Glutamatergic neuron (in vitro differentiated cells): ENCODE results near the gene PLK1. TPM values are rescaled to one million over a fixed set of nuclear protein-coding genes. Genes with fewer than 3 reads are reported as not detected.

Experiments
- DNase-seq: peaks from one replicate; pipeline ENCODE4 v3.0.0; 2022
- H3K27ac Mint-ChIP-seq: one replicate; pipeline ENCODE4 v1.8.0; 2020; ENCODE audit warnings: mild to moderate bottlenecking, mixed read lengths, inconsistent platforms; ENCODE audit not compliant: unreplicated experiment
- H3K27me3 Mint-ChIP-seq: one replicate; pipeline ENCODE4 v1.8.0; 2020; ENCODE audit warnings: mild to moderate bottlenecking, moderate library complexity, mixed read lengths, inconsistent platforms; ENCODE audit not compliant: unreplicated experiment
- H3K36me3 Mint-ChIP-seq: one replicate; pipeline ENCODE4 v1.8.0; 2020; ENCODE audit warnings: mild to moderate bottlenecking, mixed read lengths, inconsistent platforms; ENCODE audit not compliant: unreplicated experiment
- H3K4me1 Mint-ChIP-seq: one replicate; pipeline ENCODE4 v1.8.0; 2020; ENCODE audit warnings: mild to moderate bottlenecking, low read depth, mixed read lengths, inconsistent platforms; ENCODE audit not compliant: unreplicated experiment
- H3K4me3 Mint-ChIP-seq: one replicate; pipeline ENCODE4 v1.8.0; 2020; ENCODE audit warnings: mild to moderate bottlenecking, mixed read lengths, inconsistent platforms; ENCODE audit not compliant: unreplicated experiment
- H3K9me3 Mint-ChIP-seq: one replicate; pipeline ENCODE4 v1.8.0; 2020; ENCODE audit warnings: mild to moderate bottlenecking, moderate library complexity, mixed read lengths, inconsistent platforms; ENCODE audit not compliant: unreplicated experiment
- total RNA-seq: library from RNA; stranded (reverse); fragmentation: NEBNext Ultra II Directional; extraction: Animal tissue kit (Norgen Biotek cat#: 25700); gene quantifications from one replicate; pipeline ENCODE4 v1.2.1, GENCODE V29; 2021; ENCODE audit not compliant: unreplicated experiment
- TF ChIP-seq, protein P1 (sequence below): fragments of 200-600 bp; sonication (generic); IDR thresholded peaks from one replicate; pipeline ENCODE4 v1.5.0; 2021; ENCODE audit not compliant: partially characterized antibody, unreplicated experiment

Gene PLK1
- total RNA-seq, 1 donor from 2014 or later: 16.9 TPM

DNA sequence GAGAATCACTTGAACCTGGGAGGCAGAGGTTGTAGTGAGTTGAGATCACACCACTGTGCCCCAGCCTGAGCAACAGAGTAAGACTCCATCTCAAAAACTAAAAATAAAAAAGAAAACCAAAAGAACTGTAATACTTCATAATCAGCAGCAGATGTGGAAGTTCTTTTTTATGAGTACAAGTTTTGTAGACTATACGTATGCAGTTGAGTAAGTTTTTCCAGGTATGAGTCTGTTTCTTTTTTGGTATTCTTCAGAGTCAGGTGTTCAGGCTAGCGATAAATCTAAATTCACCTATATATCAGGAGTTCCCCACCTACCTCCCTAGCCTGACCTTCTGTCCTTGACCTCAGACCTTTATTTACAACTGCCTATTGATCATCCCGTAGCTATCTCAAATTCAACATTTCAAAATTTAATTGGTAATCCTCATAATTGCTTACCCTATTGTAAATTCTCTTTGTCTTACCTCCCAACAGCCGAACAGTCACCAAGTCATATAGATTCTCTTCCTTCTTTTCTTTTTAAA is 26.7 kb upstream of the PLK1 start:
- Mint-ChIP-seq H3K36me3 (no peaks in the 10 kb centered on the region), H3K9me3 (peaks cover 2% of the 10 kb centered on the region), H3K27me3 (no peaks in the 10 kb centered on the region), H3K4me3 (no peak overlapping the region), H3K4me1 (no peaks in the 10 kb centered on the region), H3K27ac (no peak overlapping the region)
- TF ChIP-seq, protein P1, sequence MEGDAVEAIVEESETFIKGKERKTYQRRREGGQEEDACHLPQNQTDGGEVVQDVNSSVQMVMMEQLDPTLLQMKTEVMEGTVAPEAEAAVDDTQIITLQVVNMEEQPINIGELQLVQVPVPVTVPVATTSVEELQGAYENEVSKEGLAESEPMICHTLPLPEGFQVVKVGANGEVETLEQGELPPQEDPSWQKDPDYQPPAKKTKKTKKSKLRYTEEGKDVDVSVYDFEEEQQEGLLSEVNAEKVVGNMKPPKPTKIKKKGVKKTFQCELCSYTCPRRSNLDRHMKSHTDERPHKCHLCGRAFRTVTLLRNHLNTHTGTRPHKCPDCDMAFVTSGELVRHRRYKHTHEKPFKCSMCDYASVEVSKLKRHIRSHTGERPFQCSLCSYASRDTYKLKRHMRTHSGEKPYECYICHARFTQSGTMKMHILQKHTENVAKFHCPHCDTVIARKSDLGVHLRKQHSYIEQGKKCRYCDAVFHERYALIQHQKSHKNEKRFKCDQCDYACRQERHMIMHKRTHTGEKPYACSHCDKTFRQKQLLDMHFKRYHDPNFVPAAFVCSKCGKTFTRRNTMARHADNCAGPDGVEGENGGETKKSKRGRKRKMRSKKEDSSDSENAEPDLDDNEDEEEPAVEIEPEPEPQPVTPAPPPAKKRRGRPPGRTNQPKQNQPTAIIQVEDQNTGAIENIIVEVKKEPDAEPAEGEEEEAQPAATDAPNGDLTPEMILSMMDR: no peak
- DNase-seq: no peak

DNA sequence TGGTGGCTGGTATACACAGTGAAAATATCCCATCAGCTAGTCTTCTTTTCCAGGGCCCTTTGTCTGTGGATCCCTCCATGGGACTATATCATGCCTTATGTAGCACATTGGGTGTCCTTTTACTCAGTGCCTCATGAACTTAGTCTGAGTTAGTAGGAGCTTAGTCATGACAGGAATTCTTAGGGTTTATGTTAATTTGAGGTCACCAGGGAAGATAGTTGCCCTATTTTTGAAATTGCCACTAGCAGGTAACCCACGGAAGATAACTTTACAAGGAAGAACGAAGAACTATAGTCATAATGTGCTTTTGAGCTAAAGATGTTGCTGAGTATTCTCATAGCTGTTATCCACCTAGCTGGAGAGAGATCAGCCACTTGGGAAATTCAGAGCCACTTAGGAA is 14.8 kb upstream of the PLK1 start:
- Mint-ChIP-seq H3K36me3 (no peaks in the 10 kb centered on the region), H3K27ac (no peak overlapping the region), H3K9me3 (no peaks in the 10 kb centered on the region), H3K27me3 (no peaks in the 10 kb centered on the region), H3K4me1 (no peaks in the 10 kb centered on the region), H3K4me3 (no peak overlapping the region)
- DNase-seq: no peak
- TF ChIP-seq, protein P1: no peak

DNA sequence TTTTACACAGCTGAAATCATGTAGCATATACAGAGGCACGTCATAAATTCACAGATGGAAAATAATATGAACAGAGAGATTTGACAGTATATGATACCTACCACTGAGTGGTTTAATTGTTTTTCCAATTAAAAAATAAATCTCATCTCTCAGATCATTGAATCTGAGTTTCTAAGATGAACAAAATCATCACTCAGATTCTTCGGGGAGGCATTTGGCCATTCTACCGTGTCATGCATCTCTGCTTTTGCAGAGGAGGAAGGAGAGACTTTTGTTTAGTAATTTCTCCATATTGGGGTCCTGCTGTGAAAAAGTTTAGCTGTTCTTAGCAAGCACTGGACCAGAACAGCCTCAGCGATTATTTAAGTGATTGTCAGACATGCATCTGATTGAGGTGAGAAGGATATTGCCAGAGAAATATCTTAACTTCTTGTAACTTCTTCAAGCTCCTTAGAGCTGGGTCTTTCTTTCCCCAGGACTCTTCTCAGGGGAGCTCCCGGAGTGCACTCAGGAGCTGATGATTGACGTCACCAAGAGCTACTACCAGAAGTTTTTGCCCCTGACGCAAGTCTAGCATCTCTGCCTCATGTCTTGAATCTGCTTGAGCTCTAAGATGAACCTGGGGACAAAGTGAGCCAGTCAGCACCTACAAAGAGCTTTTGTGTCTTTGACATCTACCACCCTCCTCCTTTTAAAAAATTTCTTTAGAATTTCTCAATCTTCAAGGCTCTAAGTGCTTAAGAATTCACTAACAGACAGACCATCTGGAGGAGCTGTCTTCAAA is 11.9 kb upstream of the PLK1 start:
- no peak for DNase-seq
- TF ChIP-seq, protein P1: no peak
- Mint-ChIP-seq H3K4me3 (no peak overlapping the region), H3K27me3 (no peaks in the 10 kb centered on the region), H3K27ac (no peak overlapping the region), H3K4me1 (no peaks in the 10 kb centered on the region), H3K36me3 (no peaks in the 10 kb centered on the region), H3K9me3 (no peaks in the 10 kb centered on the region)

DNA sequence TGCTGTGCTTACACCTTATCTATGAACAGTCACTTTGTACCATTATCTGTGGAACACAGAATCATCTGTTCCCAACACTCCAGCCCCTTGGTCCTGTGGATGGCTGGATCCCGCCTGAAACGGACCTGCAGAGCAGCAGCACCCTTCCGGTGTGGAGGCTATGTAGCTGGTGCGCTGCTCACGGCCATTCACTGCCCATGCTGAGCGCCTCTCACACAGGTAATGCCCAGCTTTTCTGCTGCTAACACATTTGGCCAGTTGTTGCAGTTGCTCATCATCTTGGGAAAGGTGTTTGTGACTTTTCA is 11.4 kb upstream of the PLK1 start:
- no peaks in the 10 kb centered on the region for H3K36me3 Mint-ChIP-seq
- TF ChIP-seq, protein P1: no peak
- no peaks in the 10 kb centered on the region for H3K9me3 Mint-ChIP-seq
- H3K27me3 Mint-ChIP-seq: no peaks in the 10 kb centered on the region
- no peak overlapping the region for H3K4me3 Mint-ChIP-seq
- DNase-seq: no peak
- H3K4me1 Mint-ChIP-seq: no peaks in the 10 kb centered on the region
- H3K27ac Mint-ChIP-seq: no peak overlapping the region

DNA sequence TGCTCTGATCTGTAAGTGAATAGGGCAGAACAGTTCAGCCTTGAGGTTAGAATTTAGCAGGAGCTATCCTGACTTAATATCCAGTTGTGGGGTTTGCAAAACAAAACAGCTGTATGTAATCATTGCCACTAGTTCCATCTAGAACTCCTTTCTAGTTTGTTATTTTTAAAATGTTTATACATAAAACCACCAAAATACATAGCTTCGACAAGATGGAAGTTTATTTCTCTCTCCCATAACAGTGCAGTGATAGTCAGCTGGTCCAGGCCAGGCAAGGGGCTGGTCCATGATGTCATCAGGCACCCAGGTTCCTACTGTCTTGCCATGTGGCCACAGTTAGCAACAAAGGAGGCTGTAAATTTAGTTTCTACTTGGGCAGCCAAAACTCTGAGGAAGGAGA is 10.5 kb upstream of the PLK1 start:
- no peaks in the 10 kb centered on the region for H3K9me3 Mint-ChIP-seq
- no peaks in the 10 kb centered on the region for H3K27me3 Mint-ChIP-seq
- TF ChIP-seq, protein P1: no peak
- H3K36me3 Mint-ChIP-seq: no peaks in the 10 kb centered on the region
- no peak for DNase-seq
- H3K4me1 Mint-ChIP-seq: no peaks in the 10 kb centered on the region
- no peak overlapping the region for H3K27ac Mint-ChIP-seq
- H3K4me3 Mint-ChIP-seq: no peak overlapping the region
